HepG2 (cell line): Measurements from ENCODE around the gene ASH1L. TPM values are rescaled to one million over a fixed set of nuclear protein-coding genes. Genes with fewer than 3 reads are reported as not detected.

ENCODE experiments used
- ATM ChIP-seq: fragments of 450-650 bp; IDR thresholded peaks from 2 replicates; pipeline ENCODE4 v1.7.1; 2017; ENCODE audit warnings: mild to moderate bottlenecking, borderline replicate concordance
- CEBPB ChIP-seq: IDR thresholded peaks from 2 replicates; pipeline ENCODE4 v1.6.1; 2011; ENCODE audit warnings: low read depth, low read length, improper control_type of control experiment, borderline replicate concordance
- ETS1 ChIP-seq: sonication (generic); formaldehyde crosslinking; IDR thresholded peaks from 2 replicates; pipeline ENCODE4 v1.4.0; 2020; ENCODE audit warnings: missing genetic modification reagents
- HIC2 ChIP-seq: sonication (generic); formaldehyde crosslinking; IDR thresholded peaks from 2 replicates; pipeline ENCODE4 v1.9.0; 2022; ENCODE audit warnings: low read depth, missing genetic modification reagents
- RFX1 ChIP-seq: fragments of 450-650 bp; IDR thresholded peaks from 2 replicates; pipeline ENCODE4 v1.6.1; 2017
- ZBTB37 ChIP-seq: sonication (generic); formaldehyde crosslinking; IDR thresholded peaks from 2 replicates; pipeline ENCODE4 v1.4.0; 2020; ENCODE audit warnings: mild to moderate bottlenecking, missing genetic modification reagents
- ZBTB42 ChIP-seq: sonication (generic); formaldehyde crosslinking; IDR thresholded peaks from 2 replicates; pipeline ENCODE4 v1.5.0; 2020; ENCODE audit warnings: mild to moderate bottlenecking, missing genetic modification reagents
- ZIK1 ChIP-seq: sonication (generic); formaldehyde crosslinking; IDR thresholded peaks from 2 replicates; pipeline ENCODE4 v1.5.0; 2020; ENCODE audit warnings: mild to moderate bottlenecking, low read depth, missing genetic modification reagents, borderline replicate concordance
- ZNF883 ChIP-seq: sonication (generic); formaldehyde crosslinking; IDR thresholded peaks from 2 replicates; pipeline ENCODE4 v1.5.1; 2020; ENCODE audit warnings: mild to moderate bottlenecking, missing genetic modification reagents; ENCODE audit errors: not compliant biosample characterization
- polyA plus RNA-seq, 8 experiments: library from polyadenylated mRNA; depleted of rRNA in 3 of 8; stranded (reverse) in 7 of 8; unstranded in 1 of 8; fragments of >200 nt; fragmentation: Illumina TruSeq in 4 of 8; extraction: Trizol in 4 of 8; gene quantifications; 2 replicates each; pipeline versions ENCODE4 v1.2.1 to v1.2.3, GENCODE V29; 2011 to 2016; ENCODE audit warnings: low read depth in 4 of 8, missing spikeins in 1 of 8, mixed read lengths in 1 of 8; ENCODE audit not compliant: insufficient read depth in 1 of 8
- total RNA-seq, 5 experiments: library from RNA; depleted of rRNA; stranded (reverse); fragments of >200 nt; fragmentation: Illumina TruSeq; extraction: Trizol; gene quantifications; 2 replicates each; pipeline ENCODE4 v1.2.3, GENCODE V29; 2016; ENCODE audit warnings: low read depth in 1 of 5
- TF ChIP-seq, protein P1 (sequence below): sonication (generic); formaldehyde crosslinking; IDR thresholded peaks from 2 replicates; pipeline ENCODE4 v1.9.0; 2021; ENCODE audit warnings: missing genetic modification reagents, borderline replicate concordance
- TF ChIP-seq, protein P2 (sequence below): sonication (generic); formaldehyde crosslinking; IDR thresholded peaks from 2 replicates; pipeline ENCODE4 v1.5.0; 2020; ENCODE audit warnings: missing genetic modification reagents, mild to moderate bottlenecking, borderline replicate concordance
- TF ChIP-seq, protein P3 (sequence below): sonication (generic); formaldehyde crosslinking; IDR thresholded peaks from 2 replicates; pipeline ENCODE4 v1.5.1; 2020; ENCODE audit warnings: mild to moderate bottlenecking, missing genetic modification reagents, borderline replicate concordance

The ASH1L gene
- total and polyA plus RNA-seq, 2 of the 13 experiments (the other 11 are each of a cell fraction or from before 2014, with no cell fraction given) = 10.2 to 15.3 TPM

- TF ChIP-seq, protein P1, sequence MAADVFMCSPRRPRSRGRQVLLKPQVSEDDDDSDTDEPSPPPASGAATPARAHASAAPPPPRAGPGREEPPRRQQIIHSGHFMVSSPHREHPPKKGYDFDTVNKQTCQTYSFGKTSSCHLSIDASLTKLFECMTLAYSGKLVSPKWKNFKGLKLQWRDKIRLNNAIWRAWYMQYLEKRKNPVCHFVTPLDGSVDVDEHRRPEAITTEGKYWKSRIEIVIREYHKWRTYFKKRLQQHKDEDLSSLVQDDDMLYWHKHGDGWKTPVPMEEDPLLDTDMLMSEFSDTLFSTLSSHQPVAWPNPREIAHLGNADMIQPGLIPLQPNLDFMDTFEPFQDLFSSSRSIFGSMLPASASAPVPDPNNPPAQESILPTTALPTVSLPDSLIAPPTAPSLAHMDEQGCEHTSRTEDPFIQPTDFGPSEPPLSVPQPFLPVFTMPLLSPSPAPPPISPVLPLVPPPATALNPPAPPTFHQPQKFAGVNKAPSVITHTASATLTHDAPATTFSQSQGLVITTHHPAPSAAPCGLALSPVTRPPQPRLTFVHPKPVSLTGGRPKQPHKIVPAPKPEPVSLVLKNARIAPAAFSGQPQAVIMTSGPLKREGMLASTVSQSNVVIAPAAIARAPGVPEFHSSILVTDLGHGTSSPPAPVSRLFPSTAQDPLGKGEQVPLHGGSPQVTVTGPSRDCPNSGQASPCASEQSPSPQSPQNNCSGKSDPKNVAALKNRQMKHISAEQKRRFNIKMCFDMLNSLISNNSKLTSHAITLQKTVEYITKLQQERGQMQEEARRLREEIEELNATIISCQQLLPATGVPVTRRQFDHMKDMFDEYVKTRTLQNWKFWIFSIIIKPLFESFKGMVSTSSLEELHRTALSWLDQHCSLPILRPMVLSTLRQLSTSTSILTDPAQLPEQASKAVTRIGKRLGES (CRISPR knock-in tag) = 0 out of 2 replicates have a peak, but pooled peaks have one; percentile 36
- TF ChIP-seq ZNF883 (CRISPR knock-in tag) (no peak), ZBTB37 (no peak), ATM (no peak), ETS1 (CRISPR knock-in tag) (0 out of 2 replicates have a peak, but pooled peaks have one; percentile 13), ZIK1 (CRISPR knock-in tag) (peak; percentile 74; the same call in 1 of the 2 replicates), ZBTB42 (0 out of 2 replicates have a peak, but pooled peaks have one; percentile 49), HIC2 (CRISPR knock-in tag) (no peak), CEBPB (no peak), RFX1 (no peak)
- TF ChIP-seq, protein P2, sequence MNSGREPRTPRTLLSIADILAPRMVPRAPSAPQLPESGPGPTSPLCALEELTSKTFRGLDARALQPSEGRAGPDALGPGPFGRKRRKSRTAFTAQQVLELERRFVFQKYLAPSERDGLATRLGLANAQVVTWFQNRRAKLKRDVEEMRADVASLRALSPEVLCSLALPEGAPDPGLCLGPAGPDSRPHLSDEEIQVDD (CRISPR knock-in tag) = no peak
- TF ChIP-seq, protein P3, sequence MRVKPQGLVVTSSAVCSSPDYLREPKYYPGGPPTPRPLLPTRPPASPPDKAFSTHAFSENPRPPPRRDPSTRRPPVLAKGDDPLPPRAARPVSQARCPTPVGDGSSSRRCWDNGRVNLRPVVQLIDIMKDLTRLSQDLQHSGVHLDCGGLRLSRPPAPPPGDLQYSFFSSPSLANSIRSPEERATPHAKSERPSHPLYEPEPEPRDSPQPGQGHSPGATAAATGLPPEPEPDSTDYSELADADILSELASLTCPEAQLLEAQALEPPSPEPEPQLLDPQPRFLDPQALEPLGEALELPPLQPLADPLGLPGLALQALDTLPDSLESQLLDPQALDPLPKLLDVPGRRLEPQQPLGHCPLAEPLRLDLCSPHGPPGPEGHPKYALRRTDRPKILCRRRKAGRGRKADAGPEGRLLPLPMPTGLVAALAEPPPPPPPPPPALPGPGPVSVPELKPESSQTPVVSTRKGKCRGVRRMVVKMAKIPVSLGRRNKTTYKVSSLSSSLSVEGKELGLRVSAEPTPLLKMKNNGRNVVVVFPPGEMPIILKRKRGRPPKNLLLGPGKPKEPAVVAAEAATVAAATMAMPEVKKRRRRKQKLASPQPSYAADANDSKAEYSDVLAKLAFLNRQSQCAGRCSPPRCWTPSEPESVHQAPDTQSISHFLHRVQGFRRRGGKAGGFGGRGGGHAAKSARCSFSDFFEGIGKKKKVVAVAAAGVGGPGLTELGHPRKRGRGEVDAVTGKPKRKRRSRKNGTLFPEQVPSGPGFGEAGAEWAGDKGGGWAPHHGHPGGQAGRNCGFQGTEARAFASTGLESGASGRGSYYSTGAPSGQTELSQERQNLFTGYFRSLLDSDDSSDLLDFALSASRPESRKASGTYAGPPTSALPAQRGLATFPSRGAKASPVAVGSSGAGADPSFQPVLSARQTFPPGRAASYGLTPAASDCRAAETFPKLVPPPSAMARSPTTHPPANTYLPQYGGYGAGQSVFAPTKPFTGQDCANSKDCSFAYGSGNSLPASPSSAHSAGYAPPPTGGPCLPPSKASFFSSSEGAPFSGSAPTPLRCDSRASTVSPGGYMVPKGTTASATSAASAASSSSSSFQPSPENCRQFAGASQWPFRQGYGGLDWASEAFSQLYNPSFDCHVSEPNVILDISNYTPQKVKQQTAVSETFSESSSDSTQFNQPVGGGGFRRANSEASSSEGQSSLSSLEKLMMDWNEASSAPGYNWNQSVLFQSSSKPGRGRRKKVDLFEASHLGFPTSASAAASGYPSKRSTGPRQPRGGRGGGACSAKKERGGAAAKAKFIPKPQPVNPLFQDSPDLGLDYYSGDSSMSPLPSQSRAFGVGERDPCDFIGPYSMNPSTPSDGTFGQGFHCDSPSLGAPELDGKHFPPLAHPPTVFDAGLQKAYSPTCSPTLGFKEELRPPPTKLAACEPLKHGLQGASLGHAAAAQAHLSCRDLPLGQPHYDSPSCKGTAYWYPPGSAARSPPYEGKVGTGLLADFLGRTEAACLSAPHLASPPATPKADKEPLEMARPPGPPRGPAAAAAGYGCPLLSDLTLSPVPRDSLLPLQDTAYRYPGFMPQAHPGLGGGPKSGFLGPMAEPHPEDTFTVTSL (CRISPR knock-in tag) = no peak
Observed at GRCh38 chr1:155324717-155325602, 237.6 kb downstream of the ASH1L start (continued).
